ENCODE data around the gene ARL8B. TPM values are rescaled to one million over a fixed set of nuclear protein-coding genes. Genes with fewer than 3 reads are reported as not detected.

The ARL8B gene
- total and polyA plus RNA-seq, 2 of the 8 experiments (the other 6 are each of a cell fraction or from before 2014, with no cell fraction given) = 14.5 to 27.8 TPM

DNA sequence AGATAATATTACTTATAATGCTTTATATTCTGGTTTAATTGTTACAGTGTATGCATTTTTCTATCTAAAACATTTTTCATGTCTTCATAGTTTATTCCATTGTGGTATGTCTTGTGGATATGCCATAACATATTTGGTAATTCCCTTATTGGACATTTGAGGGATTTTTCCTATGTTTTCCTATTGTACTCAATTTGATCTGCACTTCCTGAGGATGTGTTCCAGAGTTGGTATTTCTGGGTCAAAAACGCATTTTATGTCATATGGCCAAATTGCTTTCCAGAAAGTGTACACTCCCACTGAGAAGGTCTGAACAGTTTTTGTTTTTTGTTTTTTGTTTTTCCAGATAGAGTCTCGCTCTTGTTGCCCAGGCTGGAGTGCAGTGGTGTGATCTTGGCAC, 6.8 kb downstream of the ARL8B start:
- Histone ChIP-seq H3K4me2 (ENCODE audit: insufficient read depth in 1 of 2, low read depth in 2 of 2, low read length in 2 of 2) (no peak overlapping the region), H3K4me1 (replicated peaks in 1 of 4; ENCODE audit: control insufficient read depth in 3 of 4, insufficient read depth in 4 of 4, low read length in 3 of 4) (peaks cover 0 to 7% (median 5%) of the 10 kb centered on the region in 4 experiments; a peak in 2 of 7 replicates), H2BK5ac (ENCODE audit: low read depth, low read length) (no peak overlapping the region), H4K8ac (ENCODE audit: extremely low read depth, insufficient read depth, low read length) (no peak overlapping the region), H4K20me1 (replicated peaks in 1 of 2; ENCODE audit: control insufficient read depth in 1 of 2, insufficient read depth in 2 of 2, low read length in 2 of 2) (peaks cover 0 to 2% of the 10 kb centered on the region in 2 experiments), H3K4ac (replicated peaks; ENCODE audit: insufficient read length, low read depth, low read length) (no peak overlapping the region), H3K9ac (replicated peaks in 1 of 4; ENCODE audit: extremely low read depth in 1 of 4, low read depth in 3 of 4, low read length in 3 of 4) (no peak overlapping the region), H3K36me3 (ENCODE audit: control insufficient read depth in 2 of 4, insufficient read depth in 4 of 4, low read length in 3 of 4) (no peaks in the 10 kb centered on the region; a peak in 1 of 8 replicates), H3K23ac (ENCODE audit: insufficient read length) (no peak overlapping the region), H3K4me3 (ENCODE audit: extremely low read depth in 1 of 4, insufficient read depth in 2 of 4, low read depth in 3 of 4, low read length in 4 of 4) (no peak overlapping the region), H4K5ac (ENCODE audit: insufficient read length, low read depth, low read length) (no peak overlapping the region), H2BK20ac (ENCODE audit: low read length) (no peak overlapping the region), H3K9me3 (ENCODE audit: insufficient read depth in 2 of 2, low read depth in 1 of 2, low read length in 1 of 2) (no peaks in the 10 kb centered on the region), H3K79me1 (ENCODE audit: low read depth, low read length) (peaks cover 12% of the 10 kb centered on the region; the same call in 1 of the 2 replicates), H2BK15ac (ENCODE audit: low read length) (no peak overlapping the region), H3K18ac (ENCODE audit: extremely low read depth, low read length) (no peak overlapping the region), H3K56ac (replicated peaks; ENCODE audit: insufficient read length, low read depth, low read length) (no peak overlapping the region), H3K23me2 (ENCODE audit: low read depth, low read length) (no peaks in the 10 kb centered on the region), H2BK12ac (ENCODE audit: low read depth, low read length) (no peak overlapping the region), H2AK5ac (ENCODE audit: low read depth, low read length) (no peak overlapping the region), H3K14ac (ENCODE audit: insufficient read length) (no peak overlapping the region), H2AFZ (ENCODE audit: low read length) (no peak overlapping the region), H2BK120ac (replicated peaks; ENCODE audit: low read depth, low read length) (no peak overlapping the region), H4K91ac (replicated peaks; ENCODE audit: insufficient read length, low read length) (no peak overlapping the region), H3K27me3 (replicated peaks in 1 of 4; ENCODE audit: control insufficient read depth in 3 of 4, extremely low read depth in 1 of 4, insufficient read depth in 3 of 4, low read length in 3 of 4) (no peaks in the 10 kb centered on the region), H3K79me2 (ENCODE audit: control insufficient read depth in 1 of 2, insufficient read depth in 2 of 2, low read length in 2 of 2) (peaks cover 14 to 91% of the 10 kb centered on the region in 2 experiments), H3K27ac (ENCODE audit: low read depth, low read length) (no peak overlapping the region)
- FAIRE-seq (no peak), DNase-seq (ENCODE audit: low read depth in 1 of 2, low spot score in 2 of 2) (no peak)
- TF ChIP-seq TBP (IDR thresholded peaks at IDR 0.05; ENCODE audit: low read depth, low read length) = no peak
- no peak for TF ChIP-seq SIRT6 (IDR thresholded peaks at IDR 0.05; ENCODE audit: low read length)
- no peak for TF ChIP-seq NANOG (IDR thresholded peaks at IDR 0.05; ENCODE audit: insufficient read depth, low read depth, low read length, poor library complexity, severe bottlenecking)
- no peak for TF ChIP-seq RXRA (IDR thresholded peaks at IDR 0.05; ENCODE audit: insufficient read depth, low read depth, low read length)
- CTCF ChIA-PET (ENCODE audit: partially characterized antibody) = no interaction called here
- 94% methylated on average over 2 of the region's 2 CpGs; no CpG with 5 or more reads in 1 of the 2 experiments for WGBS, 2 experiments (ENCODE audit: extremely low coverage in 1 of 2, insufficient coverage in 1 of 2, insufficient read length in 1 of 2, insufficient replicate concordance in 2 of 2, low coverage in 1 of 2, low lambda C conversion rate in 2 of 2, missing lambda C conversion rate in 1 of 2)
- POLR2A ChIA-PET (ENCODE audit: partially characterized antibody) = no interaction called here

All from H1 (cell line).